ENCODE data around the gene CRLF3.
A peak's percentile ranks its signal among the peaks of the same experiment; 100 is the strongest.

CRLF3 gene

GRCh38 chr17:30807896-30808295 is 16.6 kb downstream of the CRLF3 start:
- DNase-seq (no peak), ATAC-seq (ENCODE audit: insufficient read depth, low read depth) (no peak)
- Histone ChIP-seq H4K20me1 (ENCODE audit: insufficient read depth, low read length) (peaks cover 4% of the 10 kb centered on the region; the same call in 1 of the 2 replicates), H3K9me3 (ENCODE audit: insufficient read depth, low read length, severe bottlenecking) (no peaks in the 10 kb centered on the region), H3K79me2 (ENCODE audit: insufficient read depth, low read length) (peaks cover 75% of the 10 kb centered on the region), H3K4me2 (ENCODE audit: insufficient read depth, low read length) (no peak overlapping the region), H3K27me3 (ENCODE audit: insufficient read depth, low read length, poor library complexity) (no peaks in the 10 kb centered on the region), H3K27ac (ENCODE audit: low read length) (no peak overlapping the region), H3K36me3 (ENCODE audit: insufficient read depth, low read length) (peaks cover 20% of the 10 kb centered on the region), H3K4me1 (ENCODE audit: insufficient read depth, low read length) (peaks cover 30% of the 10 kb centered on the region), H2AFZ (ENCODE audit: low read depth, low read length) (no peak overlapping the region), H3K9ac (ENCODE audit: low read depth, low read length) (no peak overlapping the region), H3K4me3 (ENCODE audit: low read depth in 1 of 2, low read length in 2 of 2) (no peak overlapping the region)
- TF ChIP-seq CTCF (IDR thresholded peaks at IDR 0.05; ENCODE audit: borderline replicate concordance, extremely low read depth, low read length, poor library complexity, severe bottlenecking) (no peak), EZH2 (IDR thresholded peaks at IDR 0.05; ENCODE audit: borderline replicate concordance, low read depth, low read length, severe bottlenecking) (no peak)

- no peak overlapping the region for H3K9ac ChIP-seq (ENCODE audit: low read depth, low read length)
- no peak overlapping the region for H3K27ac ChIP-seq (ENCODE audit: low read length)
- peaks cover 25% of the 10 kb centered on the region for H3K4me1 ChIP-seq (ENCODE audit: insufficient read depth, low read length)
- peaks cover 57% of the 10 kb centered on the region for H3K79me2 ChIP-seq (ENCODE audit: insufficient read depth, low read length)
- TF ChIP-seq CTCF (IDR thresholded peaks at IDR 0.05; ENCODE audit: borderline replicate concordance, extremely low read depth, low read length, poor library complexity, severe bottlenecking) (peak; percentile 17), EZH2 (IDR thresholded peaks at IDR 0.05; ENCODE audit: borderline replicate concordance, low read depth, low read length, severe bottlenecking) (no peak)
- no peak overlapping the region for H2AFZ ChIP-seq (ENCODE audit: low read depth, low read length)
- ATAC-seq (ENCODE audit: insufficient read depth, low read depth): no peak
- no peaks in the 10 kb centered on the region for H3K9me3 ChIP-seq (ENCODE audit: insufficient read depth, low read length, severe bottlenecking)
- no peak overlapping the region for H3K4me3 ChIP-seq (ENCODE audit: low read depth in 1 of 2, low read length in 2 of 2)
- no peaks in the 10 kb centered on the region for H3K27me3 ChIP-seq (ENCODE audit: insufficient read depth, low read length, poor library complexity)
- DNase-seq: no peak
- no peaks in the 10 kb centered on the region; the same call in 1 of the 2 replicates for H4K20me1 ChIP-seq (ENCODE audit: insufficient read depth, low read length)
- H3K4me2 ChIP-seq (ENCODE audit: insufficient read depth, low read length): no peak overlapping the region
- peaks cover 37% of the 10 kb centered on the region for H3K36me3 ChIP-seq (ENCODE audit: insufficient read depth, low read length)
These were observed 18.5 kb downstream of the CRLF3 start for GRCh38 chr17:30805944-30806456.

GRCh38 chr17:30801671-30802070 is 22.8 kb downstream of the CRLF3 start:
- Histone ChIP-seq H3K4me2 (ENCODE audit: insufficient read depth, low read length) (no peak overlapping the region), H3K4me3 (ENCODE audit: low read depth in 1 of 2, low read length in 2 of 2) (no peak overlapping the region), H4K20me1 (ENCODE audit: insufficient read depth, low read length) (0 out of 2 replicates have a peak, but pooled peaks cover 4% of the 10 kb centered on the region), H3K27ac (ENCODE audit: low read length) (no peak overlapping the region), H3K27me3 (ENCODE audit: insufficient read depth, low read length, poor library complexity) (no peaks in the 10 kb centered on the region), H3K9me3 (ENCODE audit: insufficient read depth, low read length, severe bottlenecking) (no peaks in the 10 kb centered on the region), H3K4me1 (ENCODE audit: insufficient read depth, low read length) (no peaks in the 10 kb centered on the region), H3K9ac (ENCODE audit: low read depth, low read length) (no peak overlapping the region), H3K79me2 (ENCODE audit: insufficient read depth, low read length) (peaks cover 24% of the 10 kb centered on the region), H3K36me3 (ENCODE audit: insufficient read depth, low read length) (peaks cover 67% of the 10 kb centered on the region), H2AFZ (ENCODE audit: low read depth, low read length) (no peak overlapping the region)
- no peak for DNase-seq
- no peak for ATAC-seq (ENCODE audit: insufficient read depth, low read depth)
- TF ChIP-seq EZH2 (IDR thresholded peaks at IDR 0.05; ENCODE audit: borderline replicate concordance, low read depth, low read length, severe bottlenecking) (no peak), CTCF (IDR thresholded peaks at IDR 0.05; ENCODE audit: borderline replicate concordance, extremely low read depth, low read length, poor library complexity, severe bottlenecking) (no peak)

Data from DND-41 (cell line).